Keratinocyte (primary cell): ENCODE measurements around the gene BRI3BP. TPM values are rescaled to one million over a fixed set of nuclear protein-coding genes. Genes with fewer than 3 reads are reported as not detected.
A peak's percentile ranks its signal among the peaks of the same experiment; 100 is the strongest.

Experiments
- DNase-seq: peaks from one replicate; pipeline ENCODE4 v3.0.0-alpha.2; 2011; ENCODE audit warnings: low read depth, missing footprints, low spot score
- FAIRE-seq: peaks from 2 replicates; lab custom pipeline; 2011; peaks lifted over from hg19 to GRCh38; lab: Jason Lieb, UNC
- H2AFZ ChIP-seq: 2 replicates; pipeline ENCODE4 v1.6.0; 2012; ENCODE audit warnings: low read length, control low read depth, inconsistent platforms; ENCODE audit not compliant: control insufficient read depth
- H3K27ac ChIP-seq: 2 replicates; pipeline ENCODE4 v1.5.1; 2011; ENCODE audit warnings: low read length; ENCODE audit not compliant: control insufficient read depth, insufficient read depth
- H3K27me3 ChIP-seq: 3 replicates; pipeline ENCODE4 v1.6.0; 2011; ENCODE audit warnings: low read length; ENCODE audit not compliant: control insufficient read depth, insufficient read depth; ENCODE audit errors: extremely low read depth
- H3K36me3 ChIP-seq, 2 experiments: 2 replicates in 1 of 2; 3 replicates in 1 of 2; pipeline ENCODE4 v1.5.1; 2011; ENCODE audit warnings: low read length in 2 of 2, mild to moderate bottlenecking in 1 of 2; ENCODE audit not compliant: control insufficient read depth in 2 of 2, insufficient read depth in 2 of 2; ENCODE audit errors: extremely low read depth in 1 of 2
- H3K4me1 ChIP-seq: 3 replicates; pipeline ENCODE4 v1.5.1; 2011; ENCODE audit warnings: low read length; ENCODE audit not compliant: control insufficient read depth, insufficient read depth; ENCODE audit errors: extremely low read depth
- H3K4me2 ChIP-seq: 3 replicates; pipeline ENCODE4 v1.6.0; 2011; ENCODE audit warnings: low read depth, low read length; ENCODE audit not compliant: control insufficient read depth, insufficient read depth; ENCODE audit errors: extremely low read depth
- H3K4me3 ChIP-seq, 3 experiments: fragments of 200-600 bp in 1 of 3; sonication (generic) in 1 of 3; 2 replicates in 2 of 3; 3 replicates in 1 of 3; pipeline ENCODE4 v1.5.1; 2011 to 2016; ENCODE audit warnings: low read length in 3 of 3, mild to moderate bottlenecking in 3 of 3, control low read depth in 2 of 3, inconsistent platforms in 1 of 3, low read depth in 1 of 3, mixed read lengths in 1 of 3, mixed run types in 1 of 3, moderate library complexity in 1 of 3; ENCODE audit not compliant: control insufficient read depth in 2 of 3, insufficient read depth in 2 of 3; ENCODE audit errors: extremely low read depth in 1 of 3
- H3K79me2 ChIP-seq: 2 replicates; pipeline ENCODE4 v1.6.0; 2012; ENCODE audit warnings: low read length; ENCODE audit not compliant: control insufficient read depth, insufficient read depth
- H3K9ac ChIP-seq: 3 replicates; pipeline ENCODE4 v1.6.0; 2011; ENCODE audit warnings: low read length; ENCODE audit not compliant: control insufficient read depth, insufficient read depth; ENCODE audit errors: extremely low read depth
- H3K9me1 ChIP-seq: 3 replicates; pipeline ENCODE4 v1.6.0; 2011; ENCODE audit warnings: low read length; ENCODE audit not compliant: control insufficient read depth, insufficient read depth; ENCODE audit errors: extremely low read depth
- H3K9me3 ChIP-seq: 2 replicates; pipeline ENCODE4 v1.5.1; 2012; ENCODE audit warnings: low read depth, low read length; ENCODE audit not compliant: control insufficient read depth
- H4K20me1 ChIP-seq: 3 replicates; pipeline ENCODE4 v1.6.0; 2011; ENCODE audit warnings: low read length; ENCODE audit not compliant: control insufficient read depth, insufficient read depth; ENCODE audit errors: extremely low read depth
- CTCF ChIP-seq, 3 experiments: IDR thresholded peaks in 1 of 3; conservative IDR thresholded peaks in 1 of 3; optimal IDR thresholded peaks in 1 of 3; 2 replicates in 2 of 3; 3 replicates in 1 of 3; pipeline versions ENCODE3 to v1.5.1; 2011; ENCODE audit warnings: low read length in 3 of 3, mild to moderate bottlenecking in 3 of 3, moderate library complexity in 2 of 3, control low read depth in 1 of 3, inconsistent platforms in 1 of 3; ENCODE audit not compliant: insufficient read depth in 2 of 3; ENCODE audit errors: extremely low read depth in 1 of 3
- EZH2 ChIP-seq: IDR thresholded peaks from one replicate; pipeline ENCODE4 v1.6.1; 2012; ENCODE audit warnings: inconsistent platforms, mild to moderate bottlenecking, low read length, moderate library complexity
- dilution Hi-C: fragments of 300-500 bp; cut with MboI; formaldehyde crosslinking; loops from one replicate; pipeline ENCODE4 v1.7.0; 2020; ENCODE audit warnings: low sequenced_read_pairs; ENCODE audit not compliant: extremely low pct_ligation_motif_present
- polyA plus RNA-seq, 5 experiments: library from polyadenylated mRNA; depleted of rRNA in 3 of 5; stranded (reverse) in 3 of 5; stranded (forward) in 1 of 5; unstranded in 1 of 5; fragments of >200 nt; gene quantifications; 1 replicate in 1 of 5; 2 replicates in 3 of 5; 3 replicates in 1 of 5; pipeline versions ENCODE4 v1.2.1 to v1.2.3, GENCODE V29; 2011 to 2012; ENCODE audit warnings: missing spikeins in 2 of 5, low read depth in 1 of 5, low replicate concordance in 1 of 5

BRI3BP gene
- polyA plus RNA-seq, 1 donor (not counting 4 experiments of a cell fraction or from before 2014, with no cell fraction given), result 11.6 TPM

DNA sequence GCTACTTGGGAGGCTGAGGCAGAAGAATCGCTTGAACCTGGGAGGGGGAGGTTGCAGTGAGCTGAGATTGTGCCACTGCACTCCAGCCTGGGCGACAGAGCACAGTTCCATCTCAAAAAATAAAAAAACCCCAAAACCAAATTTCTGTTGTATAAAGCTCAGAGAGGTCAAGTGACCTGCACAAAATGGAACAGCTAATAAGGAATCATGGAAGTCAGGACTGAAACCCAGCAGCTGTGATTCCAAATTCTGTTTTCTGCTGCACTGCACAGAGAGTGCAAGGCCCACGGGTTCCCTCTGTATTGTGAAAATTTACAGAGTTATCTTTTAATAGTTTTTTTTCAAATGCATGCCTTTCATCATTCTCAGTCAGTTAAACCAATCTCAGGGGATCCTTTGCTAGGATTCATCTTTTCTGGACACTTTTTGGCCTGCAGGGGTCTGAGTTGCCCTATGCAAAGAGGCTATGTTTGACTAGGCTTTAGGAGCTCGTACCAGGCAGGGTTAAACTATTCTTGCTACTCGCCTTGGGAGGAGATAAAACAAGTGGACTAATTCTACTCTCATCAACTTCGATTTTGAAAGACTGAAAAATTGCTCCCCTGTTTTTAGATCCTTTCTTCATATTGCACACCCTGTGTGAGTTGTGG is 45.7 kb downstream of the BRI3BP start:
- H2AFZ ChIP-seq, result no peak overlapping the region
- H3K27ac ChIP-seq, result no peak overlapping the region
- no peak for FAIRE-seq
- no peaks in the 10 kb centered on the region for H3K36me3 ChIP-seq
- no peak overlapping the region for H3K4me3 ChIP-seq
- H3K27me3 ChIP-seq, result no peaks in the 10 kb centered on the region
- H3K9me3 ChIP-seq, result no peaks in the 10 kb centered on the region
- no peak overlapping the region for H3K9ac ChIP-seq
- no peaks in the 10 kb centered on the region for H3K9me1 ChIP-seq
- no peak for DNase-seq
- dilution Hi-C loops, result no loop called here
- H3K4me2 ChIP-seq, result no peak overlapping the region
- no peak for TF ChIP-seq EZH2
- no peak for TF ChIP-seq CTCF (optimal IDR thresholded peaks at IDR 0.05 in 1 of 3, IDR thresholded peaks at IDR 0.05 in 1 of 3, conservative IDR thresholded peaks at IDR 0.05 in 1 of 3; ENCODE audit: extremely low read depth in 1 of 3, insufficient read depth in 2 of 3, low read length in 3 of 3)
- H3K79me2 ChIP-seq, result no peaks in the 10 kb centered on the region
- no peaks in the 10 kb centered on the region for H3K4me1 ChIP-seq
- H4K20me1 ChIP-seq, result no peaks in the 10 kb centered on the region

GRCh38 chr12:125049093-125049458 is 55.6 kb downstream of the BRI3BP start:
- Histone ChIP-seq H3K79me2 (no peaks in the 10 kb centered on the region), H2AFZ (peak overlapping the region; percentile 70), H3K9me3 (no peaks in the 10 kb centered on the region), H3K4me1 (no peaks in the 10 kb centered on the region), H3K4me3 (peak overlapping the region; percentile 31 to 60 (median 40)), H3K9ac (peak overlapping the region; percentile 13), H4K20me1 (no peaks in the 10 kb centered on the region), H3K4me2 (peak overlapping the region; percentile 70), H3K36me3 (no peaks in the 10 kb centered on the region), H3K27ac (no peak overlapping the region), H3K27me3 (no peaks in the 10 kb centered on the region), H3K9me1 (no peaks in the 10 kb centered on the region)
- DNase-seq, result no peak
- no peak for FAIRE-seq
- dilution Hi-C loops, result no loop called here
- TF ChIP-seq CTCF (optimal IDR thresholded peaks at IDR 0.05 in 1 of 3, IDR thresholded peaks at IDR 0.05 in 1 of 3, conservative IDR thresholded peaks at IDR 0.05 in 1 of 3; ENCODE audit: extremely low read depth in 1 of 3, insufficient read depth in 2 of 3, low read length in 3 of 3), result no peak
- no peak for TF ChIP-seq EZH2
